Heart left ventricle (tissue), 16 donors: ENCODE results near the gene CUBN. TPM values are rescaled to one million over a fixed set of nuclear protein-coding genes. Genes with fewer than 3 reads are reported as not detected.
A peak's percentile ranks its signal among the peaks of the same experiment; 100 is the strongest.

ENCODE experiments used
- ATAC-seq, 4 donors: fragments of 200-7000 bp; cut with Tn5 transposase; one replicate each; pipeline ENCODE4 v1.9.1; 2020 to 2022; ENCODE audit warnings: moderate library complexity in 4 of 4, mild to moderate bottlenecking in 3 of 4, moderate number of reproducible peaks in 1 of 4
- DNase-seq, 5 donors: peaks; one replicate each; pipeline ENCODE4 v3.0.0-alpha.2; 2020
- H3K27ac ChIP-seq, 12 donors: fragments of 200-600 bp; sonication (generic) in 4 of 12; one replicate each; pipeline versions ENCODE4 v1.5.0 to v1.8.0; 2016 to 2022; ENCODE audit warnings: mild to moderate bottlenecking in 2 of 12
- H3K27me3 ChIP-seq, 9 donors: fragments of 200-600 bp; sonication (generic) in 2 of 9; one replicate each; pipeline versions ENCODE4 v1.5.1 to v1.8.0; 2016 to 2022; ENCODE audit warnings: mild to moderate bottlenecking in 3 of 9
- H3K36me3 ChIP-seq, 9 donors: fragments of 200-600 bp; sonication (generic) in 2 of 9; one replicate each; pipeline versions ENCODE4 v1.5.0 to v1.8.0; 2018 to 2022; ENCODE audit warnings: mild to moderate bottlenecking in 2 of 9
- H3K4me1 ChIP-seq, 12 donors: fragments of 200-600 bp; sonication (generic) in 4 of 12; one replicate each; pipeline versions ENCODE4 v1.5.0 to v1.8.0; 2016 to 2022; ENCODE audit warnings: mild to moderate bottlenecking in 3 of 12
- H3K4me3 ChIP-seq, 12 donors: fragments of 200-600 bp; sonication (generic) in 4 of 12; one replicate each; pipeline versions ENCODE4 v1.5.0 to v1.8.0; 2017 to 2022; ENCODE audit warnings: mild to moderate bottlenecking in 9 of 12, moderate library complexity in 4 of 12
- H3K9me3 ChIP-seq, 12 donors: fragments of 200-600 bp; sonication (generic) in 4 of 12; one replicate each; pipeline versions ENCODE4 v1.5.0 to v1.8.0; 2016 to 2022; ENCODE audit warnings: mild to moderate bottlenecking in 1 of 12
- POLR2A ChIP-seq, 2 donors: fragments of 450-650 bp; IDR thresholded peaks; one replicate each; pipeline ENCODE4 v1.6.1; 2017; ENCODE audit warnings: antibody characterized with exemption in 2 of 2, mild to moderate bottlenecking in 2 of 2, moderate library complexity in 2 of 2
- WGBS, 4 donors: extraction: QIAGEN DNeasy Blood & Tissue Kit in 2 of 4; methylation state at CpG; one replicate each; pipeline versions ENCODE4 v1.1.5 to v1.1.7; 2013 to 2018; 5-methylcytosine and 5-hydroxymethylcytosine counted together
- intact Hi-C, 10 donors: fragments of 100-400 bp; cut with DNase I; formaldehyde crosslinking; loops; one replicate each; pipeline versions ENCODE4 v1.11.1 to v1.14.2; 2022
- long read RNA-seq, 3 donors: library from polyadenylated mRNA; unstranded; transcript quantifications; one replicate each; pipeline ENCODE4 v2.0.0, GENCODE V29; 2020 to 2021
- polyA plus RNA-seq, 2 donors: library from polyadenylated mRNA; stranded (reverse); fragments of 200-250 nt; gene quantifications; one replicate each; pipeline ENCODE4 v1.2.3, GENCODE V29; 2013
- total RNA-seq, 9 donors: library from RNA; depleted of rRNA in 2 of 9; stranded (reverse); fragments of >200 nt in 2 of 9; fragmentation: NEBNext Ultra II Directional in 3 of 9; extraction: Animal tissue kit (Norgen Biotek cat#: 25700) in 3 of 9; gene quantifications; one replicate each; pipeline versions ENCODE4 v1.1.0 to v1.2.4, GENCODE V29; 2016 to 2023
- TF ChIP-seq, protein P1 (sequence below), 12 donors: fragments of 200-600 bp; sonication (generic) in 4 of 12; IDR thresholded peaks; one replicate each; pipeline versions ENCODE4 v1.5.0 to v1.8.0; 2018 to 2022; ENCODE audit warnings: antibody characterized with exemption in 12 of 12, mild to moderate bottlenecking in 5 of 12
- donor health status: ischemic (EF 13 %, LVEDD 7.1; RV severe dilation, severe dysfunction).
- donor health status: healthy with polysubstance abuse.
- donor health status: DM: no; HTN: yes; CAD: no.
- donor health status: DM: no; HTN: no; CAD: no.
- donor health status: ischemic (EF 25% LVEDD 6.9; RV normal size, moderate dysfunction).
- donor health status: ischemic (EF 25% LVEDD 5.7; RV mildly dilated, moderate dysfunction).
- donor health status: healthy.
- donor health status: DM: yes; HTN: yes; CAD: no.
- donor health status: ischemic (EF 35%, LVEDD 5.7; RV mildly dilated, moderate dysfunction).
- donor health status: nonischemic (EF 11% LVEDD 7.7; RV severe dilation, severe dysfunction).
- donor health status: DM: yes; HTN: yes; CAD: no.
- donor health status: PGD.
- donor health status: ischemic (EF 29% LVEDD 5.4; RV normal size, mild dysfunction).
- donor health status: nonischemic (EF 23%, LVEDD 6.1; RV moderate dilation, normal function).

Gene CUBN
- total RNA-seq (1 to 10 TPM in 2 of 9 donors, under 1 TPM in 7; 0.28 to 1.5 (median 0.51) TPM), polyA plus RNA-seq (under 1 TPM; 0.07 to 0.27 TPM)
- long read RNA-seq, donor 1 = 0 reads
- long read RNA-seq, donor 2 = 0 reads
- long read RNA-seq, donor 3 = 0 reads

DNA sequence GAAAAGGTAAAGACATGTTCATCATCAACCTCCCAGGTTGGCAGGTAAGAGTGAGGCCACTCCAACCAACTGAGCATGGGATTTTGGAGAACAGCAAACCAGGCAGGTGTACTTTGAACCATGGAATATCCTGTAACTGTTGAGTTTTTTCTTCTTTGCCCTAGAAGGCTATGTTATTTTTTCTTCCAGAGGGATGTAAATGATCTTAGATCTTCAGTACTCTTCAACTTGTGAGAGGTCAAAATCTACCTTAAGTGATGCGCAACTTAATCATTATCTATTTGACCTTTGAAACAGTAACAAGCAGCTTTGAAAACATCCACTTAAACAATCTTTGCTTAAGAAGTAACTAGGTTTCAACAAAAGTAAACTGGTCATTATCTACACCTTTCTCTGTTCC lies at the start of gene CUBN:
Gene CUBN (minus strand): TSS at position 71 of the 400 bp plus-strand sequence. CDS start 46 bp downstream, at position 25.
- no peaks in the 10 kb centered on the region for H3K36me3 ChIP-seq
- ATAC-seq (no peak), DNase-seq (no peak)
- H3K9me3 ChIP-seq = no peaks in the 10 kb centered on the region
- H3K4me3 ChIP-seq = no peak within 1 kb of the TSS
- no peak for TF ChIP-seq POLR2A (IDR thresholded peaks at IDR 0.05)
- H3K4me1 ChIP-seq = peaks cover 0 to 9% (median 0%) of the 10 kb centered on the region in 12 donors
- H3K27me3 ChIP-seq = no peaks in the 10 kb centered on the region
- intact Hi-C loops = no loop called here
- H3K27ac ChIP-seq = no peak within 1 kb of the TSS
- 94 to 100% (median 97%) methylated on average over 1 of the region's 1 CpG for WGBS, 4 donors

DNA sequence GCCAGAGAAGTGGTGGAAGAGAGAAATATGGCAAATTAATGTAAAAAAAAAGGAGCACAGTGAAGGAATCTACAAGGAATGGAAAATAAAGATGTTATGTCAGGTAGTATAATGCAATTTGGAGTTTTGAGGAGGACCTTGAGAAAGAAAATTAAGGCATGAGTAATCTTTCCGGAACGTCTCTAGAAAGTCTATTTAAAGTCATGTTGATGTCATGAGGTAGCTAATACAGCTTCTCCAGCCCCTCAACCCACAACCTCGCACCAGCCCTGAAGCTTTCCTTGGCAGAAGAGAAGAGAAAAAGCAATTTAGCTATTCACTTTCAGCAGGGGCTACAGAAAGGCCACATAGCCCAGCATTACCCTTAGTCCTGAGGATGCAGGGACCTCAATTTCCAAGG lies 49.4 kb upstream of the CUBN start:
- TF ChIP-seq, protein P1, sequence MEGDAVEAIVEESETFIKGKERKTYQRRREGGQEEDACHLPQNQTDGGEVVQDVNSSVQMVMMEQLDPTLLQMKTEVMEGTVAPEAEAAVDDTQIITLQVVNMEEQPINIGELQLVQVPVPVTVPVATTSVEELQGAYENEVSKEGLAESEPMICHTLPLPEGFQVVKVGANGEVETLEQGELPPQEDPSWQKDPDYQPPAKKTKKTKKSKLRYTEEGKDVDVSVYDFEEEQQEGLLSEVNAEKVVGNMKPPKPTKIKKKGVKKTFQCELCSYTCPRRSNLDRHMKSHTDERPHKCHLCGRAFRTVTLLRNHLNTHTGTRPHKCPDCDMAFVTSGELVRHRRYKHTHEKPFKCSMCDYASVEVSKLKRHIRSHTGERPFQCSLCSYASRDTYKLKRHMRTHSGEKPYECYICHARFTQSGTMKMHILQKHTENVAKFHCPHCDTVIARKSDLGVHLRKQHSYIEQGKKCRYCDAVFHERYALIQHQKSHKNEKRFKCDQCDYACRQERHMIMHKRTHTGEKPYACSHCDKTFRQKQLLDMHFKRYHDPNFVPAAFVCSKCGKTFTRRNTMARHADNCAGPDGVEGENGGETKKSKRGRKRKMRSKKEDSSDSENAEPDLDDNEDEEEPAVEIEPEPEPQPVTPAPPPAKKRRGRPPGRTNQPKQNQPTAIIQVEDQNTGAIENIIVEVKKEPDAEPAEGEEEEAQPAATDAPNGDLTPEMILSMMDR (IDR thresholded peaks at IDR 0.05) = no peak
- no peak for TF ChIP-seq POLR2A (IDR thresholded peaks at IDR 0.05)
- Histone ChIP-seq H3K9me3 (no peaks in the 10 kb centered on the region), H3K27ac (no peak overlapping the region), H3K4me3 (no peak overlapping the region), H3K27me3 (no peaks in the 10 kb centered on the region), H3K36me3 (no peaks in the 10 kb centered on the region), H3K4me1 (peaks cover 0 to 13% (median 0%) of the 10 kb centered on the region in 12 donors)
- intact Hi-C loops = no loop called here
- DNase-seq (no peak), ATAC-seq (no peak)
- 67 to 77% (median 72%) methylated on average over 3 of the region's 3 CpGs for WGBS, 4 donors

DNA sequence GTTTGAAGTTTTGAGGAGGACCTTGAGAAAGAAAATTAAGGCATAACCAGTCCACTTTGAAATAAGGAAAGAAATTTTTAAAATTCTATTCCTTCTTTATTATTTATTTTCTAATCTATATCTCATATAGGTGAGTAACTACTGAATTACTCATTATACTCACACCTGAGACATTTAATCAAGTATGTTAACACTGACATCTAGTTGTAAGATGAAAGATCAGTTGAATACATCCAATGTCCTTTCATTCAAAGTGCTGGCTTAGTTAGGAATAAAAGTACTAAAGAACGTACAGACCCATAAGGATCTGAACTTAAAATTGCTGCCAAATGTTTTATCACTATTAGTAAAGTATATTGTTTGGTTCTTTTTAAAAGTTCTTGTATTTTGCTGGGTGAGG lies 48.4 kb upstream of the CUBN start:
- no peak overlapping the region for H3K27ac ChIP-seq
- peaks cover 0 to 13% (median 0%) of the 10 kb centered on the region in 12 donors for H3K4me1 ChIP-seq
- WGBS, 4 donors = 91 to 98% (median 96%) methylated on average over 1 of the region's 1 CpG
- H3K27me3 ChIP-seq = no peaks in the 10 kb centered on the region
- no peak for ATAC-seq
- DNase-seq = no peak
- H3K36me3 ChIP-seq = no peaks in the 10 kb centered on the region
- no peak for TF ChIP-seq POLR2A (IDR thresholded peaks at IDR 0.05)
- TF ChIP-seq, protein P1 (IDR thresholded peaks at IDR 0.05) = no peak
- no peak overlapping the region for H3K4me3 ChIP-seq
- H3K9me3 ChIP-seq = no peaks in the 10 kb centered on the region
- intact Hi-C loops = no loop called here

DNA sequence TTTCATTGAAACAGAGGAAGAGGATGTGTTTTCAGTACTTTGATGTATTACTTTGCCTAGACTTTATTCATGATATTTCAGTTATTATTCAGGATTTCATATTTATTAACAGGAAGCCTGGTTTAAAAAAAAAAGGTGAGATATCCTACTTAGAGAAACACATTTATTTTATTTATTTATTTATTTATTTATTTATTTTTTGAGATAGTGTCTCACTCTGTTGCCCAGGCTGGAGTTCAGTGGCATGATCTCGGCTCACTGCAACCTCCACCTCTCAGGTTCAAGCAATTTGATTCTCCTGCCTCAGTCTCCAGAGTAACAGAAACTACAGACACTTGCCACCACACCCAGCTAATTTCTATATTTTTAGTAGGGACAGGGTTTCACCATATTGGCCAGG lies 47.4 kb upstream of the CUBN start:
- intact Hi-C loops = no loop called here
- ATAC-seq (no peak), DNase-seq (no peak)
- no peaks in the 10 kb centered on the region for H3K27me3 ChIP-seq
- H3K4me3 ChIP-seq = no peak overlapping the region
- TF ChIP-seq, protein P1 (IDR thresholded peaks at IDR 0.05) = no peak
- TF ChIP-seq POLR2A (IDR thresholded peaks at IDR 0.05) = no peak
- 93 to 100% (median 97%) methylated on average over 1 of the region's 1 CpG for WGBS, 4 donors
- H3K36me3 ChIP-seq = no peaks in the 10 kb centered on the region
- H3K4me1 ChIP-seq = peaks cover 0 to 13% (median 0%) of the 10 kb centered on the region in 12 donors
- H3K9me3 ChIP-seq = no peaks in the 10 kb centered on the region
- H3K27ac ChIP-seq = no peak overlapping the region

DNA sequence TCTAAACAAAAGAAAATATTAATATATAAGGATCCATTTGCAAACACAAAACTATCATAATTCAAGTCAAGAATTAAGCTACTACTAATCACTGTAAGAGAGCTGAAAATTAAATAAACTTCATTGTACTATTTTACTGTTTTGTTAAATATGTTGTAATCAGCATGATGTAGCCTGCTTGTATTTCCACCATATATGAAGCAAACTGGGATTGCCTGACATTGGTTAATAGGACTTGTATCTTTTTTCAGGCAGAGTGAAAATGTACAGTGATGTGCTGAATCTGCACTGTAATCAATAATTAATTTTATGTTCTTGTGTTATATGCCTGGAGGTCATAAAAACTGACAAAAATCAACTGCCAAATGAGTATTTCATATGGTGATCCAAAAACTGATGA lies 46.5 kb upstream of the CUBN start:
- intact Hi-C loops = no loop called here
- ATAC-seq (no peak), DNase-seq (no peak)
- Histone ChIP-seq H3K4me3 (peak overlapping the region in 1 of 12 donors; percentile 27), H3K4me1 (peaks cover 0 to 13% (median 0%) of the 10 kb centered on the region in 12 donors), H3K27me3 (no peaks in the 10 kb centered on the region), H3K9me3 (no peaks in the 10 kb centered on the region), H3K36me3 (no peaks in the 10 kb centered on the region), H3K27ac (no peak overlapping the region)
- no peak for TF ChIP-seq POLR2A (IDR thresholded peaks at IDR 0.05)
- TF ChIP-seq, protein P1 (IDR thresholded peaks at IDR 0.05) = no peak
